ENCODE results near the gene EGFL8.

The EGFL8 gene

DNA sequence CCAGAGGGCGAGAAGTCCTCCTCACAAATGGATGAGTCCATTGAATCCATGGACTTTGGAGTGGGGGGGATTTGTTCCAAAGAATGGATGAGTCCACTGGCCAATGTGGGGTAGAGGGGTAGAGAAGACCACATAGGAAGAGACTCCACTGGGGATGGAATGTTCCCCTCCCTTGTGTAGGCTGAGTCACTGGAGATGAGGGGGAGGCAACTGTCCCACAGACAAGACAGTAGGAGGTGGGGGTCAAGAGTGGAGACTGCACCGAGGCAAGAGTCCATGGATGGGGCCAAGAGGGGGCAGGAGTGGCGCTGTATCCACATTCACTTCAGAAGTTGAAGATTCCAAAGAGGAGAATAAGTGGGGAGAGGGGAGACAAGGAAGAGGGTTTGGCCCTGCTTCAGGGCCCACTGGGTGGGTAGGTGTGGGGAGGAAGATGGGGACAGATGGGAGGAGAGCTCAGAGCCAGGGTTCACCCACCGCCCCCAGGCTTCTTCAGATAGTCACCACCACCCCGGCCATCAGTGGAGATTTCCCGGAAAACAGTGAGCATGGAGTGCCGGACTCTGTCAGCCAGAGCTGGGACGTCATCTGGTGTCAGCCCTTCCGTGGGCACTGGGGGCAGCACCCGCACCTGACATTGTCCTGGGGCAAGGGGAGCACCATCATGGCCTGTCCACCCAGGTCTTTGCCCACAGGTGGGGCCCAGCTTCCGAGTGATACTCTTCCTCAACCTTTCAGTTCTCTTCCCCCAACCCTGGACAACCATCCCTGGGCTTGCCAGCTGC, 4.6 kb downstream of the EGFL8 start:
- DNase-seq = no peak

DNA sequence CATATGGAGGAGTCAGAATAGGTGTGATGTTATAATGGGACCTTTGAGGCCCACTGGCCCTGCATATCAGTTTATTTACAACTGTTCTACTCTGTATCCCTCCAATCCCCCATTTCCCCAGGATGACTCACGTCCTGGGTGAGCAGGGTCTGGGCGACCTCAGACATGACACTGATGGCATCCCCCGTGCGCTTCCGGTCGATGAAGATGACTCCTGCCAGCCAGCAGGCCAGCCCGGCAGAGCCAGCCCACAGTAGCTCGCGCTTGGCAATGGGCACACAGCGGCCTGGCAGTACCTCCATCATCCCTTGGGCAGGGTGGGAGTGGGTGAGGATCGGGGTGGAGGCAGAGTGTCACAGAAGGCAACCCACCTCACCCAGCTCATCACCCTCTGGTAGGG, 5.9 kb downstream of the EGFL8 start:
- no peak for DNase-seq

DNA sequence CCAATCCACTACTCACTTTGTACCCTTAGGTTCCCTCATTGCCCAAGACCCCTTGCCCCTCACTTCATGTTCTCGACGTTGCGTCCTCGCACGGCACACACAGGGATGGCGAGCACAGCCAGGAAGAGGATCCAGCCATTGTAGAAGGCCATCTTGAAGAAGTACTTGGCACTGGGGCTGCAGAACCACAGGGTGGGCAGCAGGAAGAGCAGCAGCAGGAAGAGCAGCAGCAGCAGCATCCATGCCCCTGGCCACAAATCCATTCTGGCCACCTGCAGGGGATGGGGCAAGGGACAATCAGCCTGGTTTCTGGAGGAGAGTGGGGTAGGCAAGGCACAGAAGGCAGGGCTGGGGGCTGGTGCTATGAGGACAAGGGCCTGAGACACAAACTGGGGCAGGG, 6.8 kb downstream of the EGFL8 start:
- DNase-seq = no peak

DNA sequence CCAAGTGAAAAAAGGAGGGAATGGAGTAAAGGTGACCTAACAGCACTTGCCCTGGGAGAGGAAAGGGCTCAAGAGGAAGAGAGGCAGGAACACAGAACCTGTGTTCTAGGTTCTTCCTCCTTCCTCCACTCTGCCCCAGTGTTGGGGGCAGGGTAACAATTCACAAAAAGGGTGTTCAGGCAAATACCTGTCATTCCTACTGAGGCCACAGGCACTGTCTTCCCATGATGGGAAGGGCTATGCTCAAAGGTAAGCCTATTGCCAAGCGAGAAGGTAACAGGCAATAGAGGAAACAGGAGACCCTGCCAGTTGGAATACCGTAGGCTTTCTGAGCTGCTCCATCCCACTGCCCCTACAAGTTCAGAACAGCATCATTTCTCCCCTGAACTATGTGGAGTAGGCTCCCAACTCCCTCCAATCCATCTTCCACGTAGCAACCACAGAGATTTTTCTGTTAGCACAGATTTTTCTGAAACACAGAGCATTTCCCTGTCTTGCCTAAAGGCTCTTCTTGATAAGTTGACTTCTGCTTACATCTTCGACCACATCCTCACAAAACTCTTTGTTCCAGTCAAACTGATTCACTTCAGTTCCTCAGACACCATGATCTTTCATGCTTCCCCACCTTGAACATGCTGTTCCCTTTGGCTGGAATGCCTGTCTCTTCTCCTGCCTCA, 8.8 kb downstream of the EGFL8 start:
- DNase-seq = no peak

DNA sequence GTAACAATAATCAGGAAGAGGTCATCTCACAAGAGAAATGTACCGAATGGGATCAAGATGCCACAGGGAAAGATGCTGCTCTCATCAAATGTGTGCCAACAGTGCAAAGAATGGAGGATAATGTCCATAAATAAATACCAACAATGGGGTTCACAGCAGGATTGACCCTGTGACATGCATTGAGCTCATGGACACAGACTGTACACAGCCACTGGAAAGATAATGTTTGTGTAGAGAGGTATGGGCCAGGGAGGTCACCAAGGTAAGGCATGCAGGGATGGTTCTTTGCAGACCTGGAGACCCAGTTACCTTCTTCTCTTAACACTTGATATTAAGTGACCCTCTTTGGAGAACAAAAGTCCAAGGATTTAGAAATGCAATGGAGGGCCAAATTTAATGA, 10.0 kb downstream of the EGFL8 start:
- no peak for DNase-seq

DNA sequence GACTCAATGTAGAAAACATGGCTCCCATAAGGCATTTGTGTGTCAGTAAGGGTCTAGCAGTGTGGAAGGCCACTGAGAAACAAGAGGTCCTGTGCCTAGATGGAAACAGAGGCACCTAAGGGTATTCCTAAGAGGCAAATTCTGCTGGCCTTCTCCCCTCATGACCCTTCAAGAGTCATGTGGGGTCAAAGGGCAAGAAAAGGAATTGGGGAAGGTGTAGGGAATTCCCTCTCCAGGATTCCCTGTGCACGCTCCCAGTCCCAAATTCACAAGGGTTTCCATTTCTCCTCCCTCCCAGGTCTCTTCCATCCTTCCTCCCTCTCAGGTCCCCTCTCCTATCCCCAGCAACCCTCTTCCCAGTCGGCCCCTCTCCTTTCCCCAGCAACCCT, 10.9 kb downstream of the EGFL8 start:
- DNase-seq = no peak

DNA sequence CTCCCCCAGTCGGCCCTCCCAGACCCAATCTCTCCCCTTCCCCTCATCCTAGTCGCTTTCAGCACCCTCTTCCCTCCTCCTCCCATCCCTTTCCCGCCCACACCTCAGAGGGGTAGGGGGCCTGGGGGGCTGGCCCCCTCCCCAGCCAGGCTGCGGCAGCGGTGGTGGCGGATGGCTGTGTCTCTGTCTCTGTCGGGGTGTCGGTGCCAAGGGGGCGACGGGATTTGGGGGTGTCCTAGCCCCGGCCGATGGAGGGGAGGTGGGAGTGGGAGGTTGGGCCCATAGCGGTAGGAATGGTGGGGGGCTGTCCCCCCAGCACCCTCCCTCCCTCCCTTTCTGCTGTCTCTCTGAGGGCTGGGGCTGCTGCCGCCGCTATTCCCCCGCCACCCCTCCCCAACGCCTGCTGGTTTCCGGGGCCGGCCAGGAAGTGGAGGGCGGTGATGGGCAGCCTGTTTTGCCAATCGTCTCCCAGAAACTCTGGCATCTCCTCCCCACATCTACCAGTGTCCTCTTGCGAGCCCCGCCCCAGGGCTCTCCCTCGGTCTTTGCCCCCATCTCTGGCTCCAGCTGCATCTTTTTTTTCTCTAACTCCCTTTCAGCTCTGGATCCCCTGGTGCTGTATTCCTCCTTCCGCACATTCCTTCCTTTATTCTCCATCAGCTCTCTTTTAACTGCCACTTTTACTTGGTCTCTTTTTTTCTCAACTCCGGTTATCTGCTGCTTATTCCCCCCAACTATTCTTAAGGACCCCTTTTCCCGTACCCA, 11.5 kb downstream of the EGFL8 start, which contains the start of gene AGPAT1:
TSS of gene AGPAT1 (minus strand) at position 374 of the 765 bp plus-strand sequence. CDS start 4,588 bp downstream, outside the sequence.
- DNase-seq = peak; percentile 84

DNA sequence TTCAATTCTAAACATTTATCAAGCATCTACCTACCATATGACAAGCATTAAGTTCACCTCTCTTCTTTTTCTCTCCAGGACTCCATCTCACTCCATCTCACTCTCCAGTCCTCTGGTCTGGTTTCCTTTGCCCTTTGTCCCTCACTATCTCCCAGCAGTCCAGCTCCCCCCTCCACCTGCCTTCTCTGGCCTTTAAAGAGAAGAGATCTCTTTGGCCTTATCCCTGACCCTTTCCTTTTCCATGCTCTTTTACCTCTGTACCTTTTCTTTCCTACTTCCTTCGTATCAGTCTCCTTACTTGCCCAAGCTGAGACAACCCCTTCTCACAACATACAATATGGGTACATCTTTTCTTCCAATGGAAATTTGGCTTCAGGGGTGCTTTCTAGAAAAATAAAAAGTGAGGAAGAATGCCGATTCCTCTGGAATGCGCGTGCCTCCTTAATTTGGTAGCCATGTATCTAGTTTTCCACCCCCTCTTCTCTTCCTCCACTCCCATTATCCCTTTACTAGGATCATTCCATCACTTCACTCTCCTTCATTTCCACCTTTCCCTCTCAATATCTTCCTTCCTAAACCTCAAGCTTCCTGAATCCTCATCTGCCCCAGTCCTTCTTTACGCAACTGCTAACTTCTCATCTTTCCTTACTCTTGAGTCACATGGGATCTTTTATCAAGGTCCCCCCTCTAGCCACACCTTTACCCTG, 12.2 kb downstream of the EGFL8 start:
- no peak for DNase-seq

DNA sequence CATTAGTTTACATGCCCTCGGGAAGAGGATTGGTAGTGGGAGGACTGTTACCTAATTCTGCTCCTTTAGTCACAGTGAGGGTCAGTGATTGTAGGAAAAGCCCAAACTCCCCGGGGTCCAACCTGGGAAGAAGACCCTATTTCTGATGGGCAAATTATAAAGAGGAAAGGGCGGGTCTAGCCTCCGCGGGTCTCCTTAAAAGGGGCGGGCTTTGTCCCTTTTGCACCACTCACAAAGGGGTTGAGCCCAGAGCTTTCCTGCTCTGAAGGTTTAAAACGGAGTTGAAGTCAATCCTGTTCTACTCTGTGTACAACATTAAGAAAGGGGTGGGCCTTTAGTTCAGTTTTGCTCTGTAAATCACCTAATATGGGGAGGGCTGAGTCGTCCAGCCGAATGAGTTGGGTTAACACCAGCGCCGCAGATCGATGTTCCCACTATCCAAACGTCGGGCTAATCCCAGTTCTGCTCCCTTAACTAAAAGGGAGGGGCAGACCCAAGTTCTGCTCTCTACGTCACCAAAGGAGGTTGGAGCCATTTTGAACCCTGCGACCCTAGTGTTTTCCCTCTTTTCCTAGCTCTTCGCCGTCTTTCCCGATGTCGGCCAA, 12.9 kb downstream of the EGFL8 start:
- DNase-seq = no peak

DNA sequence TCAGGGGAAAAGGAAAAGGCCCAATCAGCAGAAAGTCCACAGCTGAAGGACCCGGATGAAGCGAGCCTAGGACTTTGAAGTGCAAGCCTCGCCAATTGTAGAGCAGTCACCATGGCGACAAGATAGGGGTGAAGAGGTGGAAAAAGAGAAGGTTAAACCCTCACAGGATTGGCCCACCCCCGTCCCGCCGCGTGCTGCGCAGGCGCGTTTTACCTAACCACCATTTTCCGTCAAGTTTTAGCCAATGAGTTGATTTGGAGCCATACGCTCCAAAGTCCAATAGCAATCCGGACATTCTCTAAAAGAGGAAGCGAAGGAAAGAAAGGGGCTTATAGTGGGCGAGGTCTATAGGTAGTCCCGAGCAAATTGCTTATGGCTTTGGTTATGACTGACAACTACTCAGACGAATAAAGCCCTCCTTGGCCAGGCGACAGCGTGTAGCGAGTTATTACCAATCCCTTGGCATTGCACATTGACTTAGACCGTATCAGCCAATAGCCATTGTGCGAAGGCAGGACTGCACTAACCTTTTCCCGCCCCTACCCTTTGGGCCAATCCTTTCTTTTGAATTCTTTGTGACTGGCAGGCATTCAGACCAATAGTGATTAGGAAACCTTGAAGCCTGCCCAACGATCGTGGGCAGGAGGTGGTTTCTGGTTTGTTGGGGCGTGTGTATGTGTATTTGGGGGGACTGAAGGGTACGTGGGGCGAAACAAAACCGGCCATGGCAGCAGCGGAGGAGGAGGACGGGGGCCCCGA, 13.6 kb downstream of the EGFL8 start, which contains the start of gene RNF5:
TSS of gene RNF5 (plus strand) at position 618 of the 759 bp plus-strand sequence. CDS start at position 725, 107 bp downstream.
- DNase-seq = peak; percentile 99

DNA sequence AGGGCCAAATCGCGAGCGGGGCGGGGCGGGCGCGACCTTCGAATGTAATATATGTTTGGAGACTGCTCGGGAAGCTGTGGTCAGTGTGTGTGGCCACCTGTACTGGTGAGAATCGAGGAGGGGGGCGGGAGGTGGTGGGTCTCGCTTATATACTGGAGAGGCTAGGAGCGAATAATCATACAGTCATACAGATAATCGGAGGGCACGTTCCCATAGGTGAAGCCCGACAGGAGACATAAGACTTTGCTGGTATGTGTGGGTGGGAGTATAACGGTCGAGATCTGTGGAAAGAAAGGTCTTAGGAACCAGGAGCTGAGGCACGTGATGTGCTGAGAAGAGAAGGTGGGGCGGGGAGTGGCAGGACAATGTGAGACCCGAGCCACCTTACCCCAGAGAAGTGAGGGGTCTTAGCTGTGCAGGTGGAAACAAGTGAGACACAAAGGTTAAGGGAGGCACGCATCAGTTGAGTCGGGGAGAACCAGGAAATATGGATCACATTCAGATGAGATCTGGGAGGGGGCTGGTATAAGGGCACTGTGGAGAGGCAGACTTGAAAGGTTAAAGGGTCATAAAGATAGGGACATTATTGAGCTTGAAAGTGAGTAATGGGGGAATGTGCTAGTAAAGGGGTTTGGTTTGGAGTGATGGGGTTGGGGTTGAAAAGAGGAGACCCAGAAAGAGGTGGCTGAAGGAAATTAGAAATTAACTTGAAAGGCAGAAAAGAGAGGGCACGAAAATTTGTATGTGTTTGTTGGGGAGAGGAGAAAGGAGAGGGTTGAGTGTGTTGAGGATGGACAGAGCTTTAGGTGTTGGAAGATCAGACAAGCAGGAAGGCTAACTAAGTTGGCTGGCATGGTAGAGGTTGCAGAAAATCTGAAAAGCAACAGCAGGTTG, 14.4 kb downstream of the EGFL8 start:
- no peak for DNase-seq

DNA sequence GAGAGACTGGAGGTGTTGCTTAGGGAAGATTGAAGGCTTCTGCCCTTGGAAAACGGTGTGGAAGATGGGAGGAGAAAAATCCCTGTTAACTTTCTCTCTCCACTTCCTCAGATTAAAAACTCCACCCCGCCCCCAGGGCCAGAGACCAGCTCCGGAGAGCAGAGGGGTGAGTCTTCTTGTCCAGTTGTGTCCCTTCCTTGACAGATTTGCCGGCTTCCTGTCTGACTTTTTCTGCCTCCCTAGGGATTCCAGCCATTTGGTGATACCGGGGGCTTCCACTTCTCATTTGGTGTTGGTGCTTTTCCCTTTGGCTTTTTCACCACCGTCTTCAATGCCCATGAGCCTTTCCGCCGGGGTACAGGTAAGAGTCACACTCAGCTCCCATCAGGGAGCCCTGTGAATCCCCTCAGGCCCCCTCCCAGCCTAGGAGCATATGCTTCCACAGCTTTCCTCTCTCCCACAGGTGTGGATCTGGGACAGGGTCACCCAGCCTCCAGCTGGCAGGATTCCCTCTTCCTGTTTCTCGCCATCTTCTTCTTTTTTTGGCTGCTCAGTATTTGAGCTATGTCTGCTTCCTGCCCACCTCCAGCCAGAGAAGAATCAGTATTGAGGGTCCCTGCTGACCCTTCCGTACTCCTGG, 15.5 kb downstream of the EGFL8 start:
- DNase-seq = no peak

DNA sequence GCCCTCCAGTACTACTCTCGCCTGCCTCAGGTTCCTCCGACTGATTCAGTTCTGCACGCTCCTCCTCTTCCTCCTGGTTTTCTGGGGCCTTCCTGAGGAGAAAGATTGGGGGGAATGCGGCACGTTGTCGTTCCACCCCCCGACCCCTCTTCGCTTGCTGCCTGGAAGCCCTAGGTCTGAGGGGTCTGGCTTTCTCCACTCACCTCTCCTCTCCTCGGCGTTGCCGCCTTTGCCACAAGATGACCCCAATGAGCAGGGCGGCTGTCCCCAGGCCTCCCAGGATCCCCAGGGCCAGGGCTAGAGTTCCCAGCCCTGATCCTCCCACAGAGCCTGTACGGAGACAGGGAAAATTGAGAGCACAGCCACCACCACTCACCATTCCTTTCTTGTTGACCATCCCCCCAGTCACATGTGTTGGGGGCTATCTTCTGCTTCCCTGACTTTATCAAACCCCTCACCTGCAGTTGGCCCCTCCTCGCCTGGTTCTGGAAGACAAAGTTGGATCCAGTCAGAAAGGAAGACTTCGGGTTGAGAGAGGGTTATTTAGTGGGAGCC, 16.8 kb downstream of the EGFL8 start:
- DNase-seq = no peak

DNA sequence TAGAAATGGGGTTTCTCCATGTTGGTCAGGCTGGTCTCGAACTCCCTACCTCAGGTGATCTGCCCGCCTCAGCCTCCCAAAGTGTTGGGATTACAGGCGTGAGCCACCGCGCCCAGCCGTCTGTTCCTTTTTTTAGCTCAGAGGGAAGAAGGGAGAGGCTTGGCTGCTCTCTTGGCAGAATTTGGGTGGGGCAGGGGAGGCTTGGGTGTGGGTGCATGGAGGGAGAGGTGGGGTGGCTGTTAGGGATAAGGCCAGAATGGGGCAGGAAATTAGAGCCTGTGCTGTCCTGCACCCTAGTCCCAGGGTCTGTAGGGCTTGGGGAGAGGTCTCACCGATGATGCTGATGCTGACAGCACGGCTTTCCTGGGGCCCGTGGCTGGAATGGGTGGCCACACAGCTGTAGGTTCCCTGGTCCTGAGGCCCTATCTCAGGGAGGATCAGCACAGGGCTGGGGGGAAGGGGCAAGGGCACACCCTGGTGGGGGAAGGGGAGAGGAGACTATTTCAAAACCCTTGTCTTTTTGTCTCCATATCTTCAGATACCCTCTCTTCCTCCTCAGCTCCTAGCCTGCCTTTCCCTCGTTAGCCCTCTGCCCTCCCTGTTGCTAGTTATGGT, 17.6 kb downstream of the EGFL8 start:
- DNase-seq = no peak

DNA sequence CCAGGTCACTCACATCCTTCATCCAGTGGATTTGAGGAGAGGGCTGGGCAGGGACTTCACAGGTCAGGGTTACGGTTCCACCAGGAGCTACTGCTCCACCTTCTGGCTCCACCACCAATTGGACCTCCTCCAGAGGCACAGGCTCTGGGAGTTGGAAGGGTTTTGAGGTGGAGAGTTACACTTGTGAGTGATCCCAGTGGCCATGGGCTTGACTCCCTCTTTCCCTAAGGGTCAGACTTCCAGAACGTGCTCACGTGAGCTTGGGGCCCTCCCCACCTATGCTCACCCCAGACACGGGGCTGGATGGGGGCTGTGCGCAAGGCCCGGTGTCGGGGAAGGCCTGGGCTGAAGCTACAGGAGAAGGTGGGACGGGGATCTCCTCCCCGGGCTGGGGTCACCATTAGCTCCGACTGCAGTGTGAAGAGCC, 18.2 kb downstream of the EGFL8 start:
- no peak for DNase-seq

DNA sequence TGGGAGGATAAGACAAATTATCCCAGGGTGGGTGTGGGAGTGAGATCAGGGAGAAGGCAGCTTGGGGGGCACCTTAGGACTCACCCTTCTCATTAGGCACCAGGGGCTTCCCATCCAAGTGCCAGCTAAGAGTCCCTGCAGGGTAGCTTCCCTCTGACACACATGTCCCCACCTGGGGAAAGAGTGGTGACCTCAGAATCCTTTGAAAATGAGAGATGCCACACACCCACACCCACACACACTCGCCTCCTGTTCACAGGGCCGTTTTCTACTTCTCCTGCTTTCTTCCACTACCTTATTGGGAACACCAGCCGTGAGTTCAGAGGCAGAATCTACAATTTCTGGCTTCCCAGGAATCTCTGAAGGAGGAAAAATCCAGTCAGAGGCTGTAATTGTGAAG, 18.6 kb downstream of the EGFL8 start:
- DNase-seq = no peak

DNA sequence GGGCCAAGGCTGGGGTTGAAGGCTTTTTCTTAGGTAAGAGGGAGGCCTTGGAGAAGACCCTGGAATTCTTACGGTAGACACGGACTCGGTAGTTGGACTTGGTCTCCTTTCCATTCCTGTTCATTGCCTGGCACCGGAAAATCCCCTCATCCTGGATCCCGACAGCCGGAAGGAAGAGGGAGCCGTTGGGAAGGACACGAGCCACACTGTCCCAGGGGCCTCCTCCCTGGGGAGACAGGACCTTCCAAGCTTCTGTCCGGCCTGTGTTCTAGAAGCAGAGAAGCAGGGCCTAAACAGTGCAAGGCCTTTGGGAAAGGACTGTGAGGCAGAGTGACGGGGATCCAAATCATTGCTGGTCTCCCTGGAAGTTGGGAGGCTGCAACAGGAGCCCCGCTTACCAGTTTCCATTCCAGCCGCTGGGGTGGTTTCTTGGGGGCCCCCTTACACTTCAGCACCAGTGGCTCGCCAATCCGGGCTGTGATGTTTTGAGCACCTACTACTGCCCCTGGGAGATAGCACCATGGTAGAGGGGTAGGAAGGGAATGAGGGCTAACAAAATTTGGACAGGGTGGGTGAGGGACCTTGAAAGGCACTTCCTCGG, 19.2 kb downstream of the EGFL8 start:
- no peak for DNase-seq

DNA sequence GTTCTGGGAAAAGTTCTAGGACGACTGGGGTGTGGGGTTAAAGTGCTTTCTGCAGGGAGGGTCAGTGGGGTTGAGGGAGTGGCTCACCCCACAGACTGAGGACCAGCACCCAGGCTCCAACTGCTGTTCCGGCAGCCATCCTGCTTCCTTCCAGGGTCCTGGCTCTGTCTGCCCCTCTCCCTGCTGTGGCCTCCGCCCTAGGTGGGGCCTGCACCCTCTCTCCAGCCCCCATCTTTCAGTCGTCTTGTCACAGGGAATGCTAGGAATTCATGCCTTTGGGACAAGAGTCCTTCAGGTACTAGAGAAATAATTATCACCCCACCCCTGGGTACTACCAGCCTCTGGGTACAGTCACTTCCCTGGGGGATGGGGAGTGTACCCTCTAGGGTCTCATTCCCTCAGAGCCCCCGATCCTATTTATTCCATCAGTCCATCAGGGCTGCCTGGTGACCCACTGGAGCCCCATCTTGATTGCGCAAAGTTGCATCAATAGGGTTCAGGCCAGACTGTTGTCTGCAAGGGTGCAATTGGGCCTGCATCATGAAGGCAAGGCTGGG, 19.8 kb downstream of the EGFL8 start, which contains the start of gene AGER:
TSS of gene AGER (minus strand) at position 170 of the 557 bp plus-strand sequence. CDS start at position 139, 31 bp downstream.
- DNase-seq = no peak
